GM21447 (cell line): ENCODE results near the gene PRSS16.

Experiments
- ATAC-seq: cut with Tn5 transposase; IDR thresholded peaks from one replicate; pipeline ENCODE4 v1.9.1; 2021; ENCODE audit not compliant: unreplicated experiment

The PRSS16 gene

GRCh38 chr6:27281105-27281539 is 33.6 kb downstream of the PRSS16 start:
- no peak for ATAC-seq

GRCh38 chr6:27281569-27281968 is 34.1 kb downstream of the PRSS16 start:
- ATAC-seq: no peak

GRCh38 chr6:27283279-27283678 is 35.8 kb downstream of the PRSS16 start:
- ATAC-seq: no peak

- no peak for ATAC-seq
Measured at GRCh38 chr6:27286141-27286540, 38.6 kb downstream of the PRSS16 start.

GRCh38 chr6:27287751-27288135 is 40.2 kb downstream of the PRSS16 start:
- ATAC-seq: no peak

- ATAC-seq: no peak
Measured at GRCh38 chr6:27288136-27289044, 40.9 kb downstream of the PRSS16 start.

- no peak for ATAC-seq
Measured at GRCh38 chr6:27290065-27290849, 42.8 kb downstream of the PRSS16 start.

- ATAC-seq: no peak
Measured at GRCh38 chr6:27290850-27291208, 43.3 kb downstream of the PRSS16 start.

- no peak for ATAC-seq
Measured at GRCh38 chr6:27293436-27294098, 46.1 kb downstream of the PRSS16 start.

- no peak for ATAC-seq
Measured at GRCh38 chr6:27294409-27294808, 46.9 kb downstream of the PRSS16 start.

GRCh38 chr6:27295301-27296079 is 48.0 kb downstream of the PRSS16 start:
- ATAC-seq: no peak

- ATAC-seq: no peak
Measured at GRCh38 chr6:27296106-27296783, 48.7 kb downstream of the PRSS16 start.

GRCh38 chr6:27297484-27297856 is 50.0 kb downstream of the PRSS16 start:
- no peak for ATAC-seq

- ATAC-seq: no peak
Measured at GRCh38 chr6:27297857-27298730, 50.6 kb downstream of the PRSS16 start.

GRCh38 chr6:27303613-27304272 is 56.2 kb downstream of the PRSS16 start:
- ATAC-seq: no peak
